ENCODE measurements around the gene SETD3.

SETD3 gene

GRCh38 chr14:99435327-99435726 is 45.3 kb downstream of the SETD3 start:
- DNase-seq (ENCODE audit: low spot score): no peak
- in situ Hi-C loops (cut with MboI; ENCODE audit: low sequenced_read_pairs, unreplicated experiment): no loop called here

GRCh38 chr14:99432485-99432884 is 48.2 kb downstream of the SETD3 start:
- TF ChIP-seq, protein P1, sequence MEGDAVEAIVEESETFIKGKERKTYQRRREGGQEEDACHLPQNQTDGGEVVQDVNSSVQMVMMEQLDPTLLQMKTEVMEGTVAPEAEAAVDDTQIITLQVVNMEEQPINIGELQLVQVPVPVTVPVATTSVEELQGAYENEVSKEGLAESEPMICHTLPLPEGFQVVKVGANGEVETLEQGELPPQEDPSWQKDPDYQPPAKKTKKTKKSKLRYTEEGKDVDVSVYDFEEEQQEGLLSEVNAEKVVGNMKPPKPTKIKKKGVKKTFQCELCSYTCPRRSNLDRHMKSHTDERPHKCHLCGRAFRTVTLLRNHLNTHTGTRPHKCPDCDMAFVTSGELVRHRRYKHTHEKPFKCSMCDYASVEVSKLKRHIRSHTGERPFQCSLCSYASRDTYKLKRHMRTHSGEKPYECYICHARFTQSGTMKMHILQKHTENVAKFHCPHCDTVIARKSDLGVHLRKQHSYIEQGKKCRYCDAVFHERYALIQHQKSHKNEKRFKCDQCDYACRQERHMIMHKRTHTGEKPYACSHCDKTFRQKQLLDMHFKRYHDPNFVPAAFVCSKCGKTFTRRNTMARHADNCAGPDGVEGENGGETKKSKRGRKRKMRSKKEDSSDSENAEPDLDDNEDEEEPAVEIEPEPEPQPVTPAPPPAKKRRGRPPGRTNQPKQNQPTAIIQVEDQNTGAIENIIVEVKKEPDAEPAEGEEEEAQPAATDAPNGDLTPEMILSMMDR (IDR thresholded peaks at IDR 0.05; ENCODE audit: borderline replicate concordance, control extremely low read depth, extremely low read depth, insufficient read depth, missing control alignments): no peak
- in situ Hi-C loops (cut with MboI; ENCODE audit: low sequenced_read_pairs, unreplicated experiment): no loop called here
- no peak for DNase-seq (ENCODE audit: low spot score)

More at GRCh38 chr14:99435327-99435726, 45.3 kb downstream of the SETD3 start:
- TF ChIP-seq, protein P1 (IDR thresholded peaks at IDR 0.05; ENCODE audit: borderline replicate concordance, control extremely low read depth, extremely low read depth, insufficient read depth, missing control alignments): no peak

DNA sequence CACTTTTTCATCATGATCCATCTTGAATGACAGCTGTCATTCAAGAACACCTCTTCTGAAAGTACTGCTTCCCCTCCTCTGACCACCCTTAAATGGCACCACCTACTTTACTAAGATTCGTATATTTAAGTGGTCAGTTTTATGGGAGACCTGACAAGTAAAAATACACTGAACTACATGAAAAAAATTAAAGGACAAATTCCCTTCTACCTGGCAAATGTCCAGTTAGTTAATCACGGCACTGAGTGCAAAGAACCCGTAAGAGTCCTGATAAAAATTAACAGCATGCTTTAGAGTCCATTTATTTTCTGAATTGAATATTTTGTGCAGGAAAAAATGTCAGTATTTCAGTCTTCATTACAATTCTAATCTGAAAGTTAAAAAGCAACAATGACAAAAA is 48.7 kb downstream of the SETD3 start:
- DNase-seq (ENCODE audit: low spot score): no peak
- in situ Hi-C loops (cut with MboI; ENCODE audit: low sequenced_read_pairs, unreplicated experiment): no loop called here
- TF ChIP-seq, protein P1 (IDR thresholded peaks at IDR 0.05; ENCODE audit: borderline replicate concordance, control extremely low read depth, extremely low read depth, insufficient read depth, missing control alignments): no peak

GRCh38 chr14:99430491-99430890 is 50.2 kb downstream of the SETD3 start:
- DNase-seq (ENCODE audit: low spot score): no peak
- in situ Hi-C loops (cut with MboI; ENCODE audit: low sequenced_read_pairs, unreplicated experiment): no loop called here
- TF ChIP-seq, protein P1 (IDR thresholded peaks at IDR 0.05; ENCODE audit: borderline replicate concordance, control extremely low read depth, extremely low read depth, insufficient read depth, missing control alignments): no peak

DNA sequence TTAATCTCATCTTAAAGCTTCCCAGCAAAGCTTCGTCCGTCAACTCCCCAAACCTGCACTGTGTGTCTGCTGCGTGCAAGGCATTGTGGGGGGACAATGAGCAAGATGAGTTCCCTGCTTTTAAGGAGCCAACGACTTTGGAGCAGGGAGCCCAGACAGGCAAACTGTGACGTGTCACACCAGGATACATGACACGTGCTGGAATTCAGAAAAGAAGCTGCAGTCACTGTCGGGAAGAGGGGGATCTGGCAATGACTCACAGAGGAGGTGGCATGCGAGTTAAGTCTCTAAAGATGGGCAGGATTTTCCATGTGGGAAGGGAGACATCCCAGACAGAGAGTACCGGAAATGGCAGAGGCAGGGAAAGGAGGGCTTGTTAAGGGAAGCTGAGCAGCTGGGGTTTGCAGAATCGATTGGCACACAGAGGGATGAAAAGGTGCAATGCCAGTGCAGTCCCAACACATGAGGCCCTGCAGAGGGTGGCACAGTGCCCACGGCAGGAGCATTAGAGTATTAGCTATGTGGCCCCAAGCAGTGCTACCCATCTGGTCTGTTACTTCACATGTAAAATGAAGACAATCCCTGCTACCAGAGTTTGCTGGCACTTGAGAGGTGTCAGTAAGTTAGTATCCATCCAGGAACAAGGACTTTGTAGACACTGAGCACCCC is 52.9 kb downstream of the SETD3 start:
- TF ChIP-seq, protein P1 (IDR thresholded peaks at IDR 0.05; ENCODE audit: borderline replicate concordance, control extremely low read depth, extremely low read depth, insufficient read depth, missing control alignments): no peak
- in situ Hi-C loops (cut with MboI; ENCODE audit: low sequenced_read_pairs, unreplicated experiment): no loop called here
- no peak for DNase-seq (ENCODE audit: low spot score)

DNA sequence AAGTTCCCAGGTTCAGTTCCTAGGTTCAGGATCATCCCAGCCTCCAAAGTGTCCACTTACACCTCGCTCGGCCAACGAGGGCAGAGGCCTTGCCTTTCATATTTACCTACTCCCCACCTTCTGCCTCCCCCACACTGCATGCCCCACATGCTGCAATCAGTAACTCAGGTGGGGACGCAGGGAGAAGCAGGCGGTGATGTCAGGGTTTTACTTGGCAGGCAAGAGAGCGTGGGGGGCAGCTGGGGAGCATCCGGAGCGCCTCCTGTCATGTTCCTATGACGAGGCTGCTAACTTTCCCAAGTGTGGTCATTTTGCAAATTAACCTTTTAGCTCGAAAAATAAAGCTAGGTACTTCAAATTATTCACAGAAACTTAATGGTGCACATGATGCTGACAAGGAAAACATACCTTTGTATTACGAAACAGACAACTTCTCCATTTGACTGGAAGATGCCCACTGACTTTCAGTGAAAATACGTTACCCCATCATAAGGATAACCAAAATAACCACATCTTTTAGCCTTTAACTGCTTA is 53.8 kb downstream of the SETD3 start:
- no peak for DNase-seq (ENCODE audit: low spot score)
- in situ Hi-C loops (cut with MboI; ENCODE audit: low sequenced_read_pairs, unreplicated experiment): no loop called here
- TF ChIP-seq, protein P1 (IDR thresholded peaks at IDR 0.05; ENCODE audit: borderline replicate concordance, control extremely low read depth, extremely low read depth, insufficient read depth, missing control alignments): no peak

Measured in GM13976 (cell line).